NCI-H1436 treated with DMSO at 0.1 percent for 48 hours (cell line): ENCODE results near the gene DDRGK1.

Experiments used
- DNase-seq: peaks from one replicate; lab custom pipeline; 2025; lab: John Stamatoyannopoulos, UW

Gene DDRGK1

GRCh38 chr20:3235666-3236324, 31.3 kb upstream of the DDRGK1 start:
- no peak for DNase-seq

DNA sequence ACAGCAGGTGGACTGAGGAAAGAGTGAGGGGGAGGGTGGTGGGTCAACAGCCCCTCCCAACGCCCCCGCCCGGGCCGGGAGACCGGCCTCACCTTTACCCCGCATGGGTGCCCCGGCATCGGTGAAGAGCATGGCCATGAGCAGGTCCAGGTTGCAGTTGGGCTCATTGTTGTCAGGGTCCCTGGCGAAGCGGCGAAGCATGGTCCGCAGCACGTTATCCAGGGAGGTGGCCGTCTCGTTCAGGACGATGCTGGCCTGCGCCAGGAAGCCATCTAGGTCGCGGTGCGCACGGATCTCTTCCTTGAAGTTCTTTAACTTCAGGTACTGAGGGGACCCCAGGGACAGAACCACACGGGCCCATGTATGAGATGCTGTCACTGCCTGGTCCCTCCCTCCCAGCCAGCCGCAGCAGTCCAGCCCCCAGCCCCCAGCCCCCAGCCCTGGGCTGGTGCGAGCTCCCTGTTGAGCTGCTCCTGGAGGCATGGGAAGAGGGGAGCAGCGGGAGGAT, 29.6 kb upstream of the DDRGK1 start:
- no peak for DNase-seq

DNA sequence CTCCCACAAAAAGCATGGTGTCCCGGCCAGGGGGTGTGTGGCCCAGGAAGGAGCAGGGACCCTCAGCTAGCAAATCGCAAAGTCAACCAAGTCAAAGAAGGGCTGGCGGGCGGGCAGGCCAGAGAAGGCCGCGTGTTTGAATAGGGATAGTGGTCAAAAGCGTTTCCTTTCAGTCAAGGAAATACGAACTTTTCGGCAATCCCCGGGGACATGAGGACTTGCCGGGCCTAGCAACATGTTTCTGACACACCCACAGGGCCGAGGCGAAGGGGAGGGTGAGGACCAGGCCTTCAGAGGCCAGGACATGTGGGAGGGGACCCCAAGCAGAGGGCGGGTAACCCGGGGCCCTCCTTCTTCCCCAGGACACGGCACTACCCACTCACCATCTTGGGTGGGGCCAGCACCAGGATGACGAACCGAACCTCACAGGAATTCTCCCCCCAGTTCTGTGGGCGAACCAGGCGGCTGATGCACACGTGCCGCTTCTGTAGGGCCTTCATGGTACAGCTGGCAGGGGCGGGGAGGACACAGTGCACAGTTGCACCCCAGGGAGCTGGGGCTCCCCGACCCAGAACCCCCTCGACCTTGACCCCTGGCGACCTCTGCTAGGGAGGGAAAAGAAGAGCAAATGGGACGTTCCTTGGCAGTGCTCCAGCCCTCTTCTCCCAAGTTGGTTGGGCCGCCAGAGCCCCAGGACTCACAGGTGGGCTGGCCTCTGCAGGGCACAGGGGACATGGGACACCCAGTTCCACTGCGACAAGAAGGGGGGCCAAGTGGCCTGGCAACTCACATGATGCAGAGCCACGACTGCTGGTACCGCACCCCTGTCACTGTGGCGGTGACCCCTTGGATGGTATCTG, 28.9 kb upstream of the DDRGK1 start:
- no peak for DNase-seq

- no peak for DNase-seq
These were observed 27.6 kb upstream of the DDRGK1 start for GRCh38 chr20:3231889-3232588.

- no peak for DNase-seq
These were observed 26.6 kb upstream of the DDRGK1 start for GRCh38 chr20:3231116-3231515.

DNA sequence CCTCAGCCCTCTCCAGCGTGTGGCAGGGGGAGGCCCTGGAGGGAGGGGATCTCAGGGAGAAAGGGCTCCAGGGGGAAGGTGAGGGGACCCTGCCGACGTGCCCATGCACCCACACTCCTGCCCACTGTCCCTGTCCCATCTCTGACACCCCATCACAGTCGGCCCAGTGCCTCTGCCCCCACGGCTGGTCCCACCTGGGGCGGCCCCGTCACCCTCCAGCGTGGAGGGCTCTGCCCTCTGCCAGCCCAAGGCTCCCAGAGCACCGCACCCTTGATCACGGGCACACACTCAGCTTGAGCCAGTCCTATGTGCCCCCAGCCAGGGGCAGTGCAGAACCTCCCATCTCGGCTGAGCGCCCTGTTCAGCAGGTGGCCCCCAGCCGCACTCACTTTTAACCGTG, 25.3 kb upstream of the DDRGK1 start:
- DNase-seq: no peak

DNA sequence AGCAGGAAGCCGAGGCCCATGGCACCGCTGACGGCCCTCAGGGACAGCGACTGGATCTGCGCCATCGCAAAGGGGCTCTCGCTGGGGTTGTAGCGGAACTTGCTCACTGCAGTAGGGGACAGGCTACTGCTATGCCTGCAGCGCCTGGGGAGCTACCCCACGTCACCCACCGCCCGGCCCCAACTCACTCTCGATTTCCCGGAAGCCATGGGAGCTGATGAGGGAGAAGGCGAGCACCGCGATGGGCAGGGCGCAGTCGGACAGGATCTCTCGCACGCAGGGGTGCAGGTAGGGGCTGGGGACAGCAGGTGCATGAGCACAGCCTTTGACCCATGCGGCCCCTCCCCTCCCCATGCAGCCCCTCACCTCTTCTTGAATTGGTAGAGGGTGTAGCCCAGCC, 24.7 kb upstream of the DDRGK1 start:
- no peak for DNase-seq

GRCh38 chr20:3228750-3229032, 24.2 kb upstream of the DDRGK1 start:
- DNase-seq: no peak

GRCh38 chr20:3227936-3228749, 23.7 kb upstream of the DDRGK1 start:
- no peak for DNase-seq

GRCh38 chr20:3227506-3227905, 23.0 kb upstream of the DDRGK1 start:
- DNase-seq: no peak

GRCh38 chr20:3226864-3227263, 22.4 kb upstream of the DDRGK1 start:
- no peak for DNase-seq

GRCh38 chr20:3226093-3226492, 21.6 kb upstream of the DDRGK1 start:
- no peak for DNase-seq

DNA sequence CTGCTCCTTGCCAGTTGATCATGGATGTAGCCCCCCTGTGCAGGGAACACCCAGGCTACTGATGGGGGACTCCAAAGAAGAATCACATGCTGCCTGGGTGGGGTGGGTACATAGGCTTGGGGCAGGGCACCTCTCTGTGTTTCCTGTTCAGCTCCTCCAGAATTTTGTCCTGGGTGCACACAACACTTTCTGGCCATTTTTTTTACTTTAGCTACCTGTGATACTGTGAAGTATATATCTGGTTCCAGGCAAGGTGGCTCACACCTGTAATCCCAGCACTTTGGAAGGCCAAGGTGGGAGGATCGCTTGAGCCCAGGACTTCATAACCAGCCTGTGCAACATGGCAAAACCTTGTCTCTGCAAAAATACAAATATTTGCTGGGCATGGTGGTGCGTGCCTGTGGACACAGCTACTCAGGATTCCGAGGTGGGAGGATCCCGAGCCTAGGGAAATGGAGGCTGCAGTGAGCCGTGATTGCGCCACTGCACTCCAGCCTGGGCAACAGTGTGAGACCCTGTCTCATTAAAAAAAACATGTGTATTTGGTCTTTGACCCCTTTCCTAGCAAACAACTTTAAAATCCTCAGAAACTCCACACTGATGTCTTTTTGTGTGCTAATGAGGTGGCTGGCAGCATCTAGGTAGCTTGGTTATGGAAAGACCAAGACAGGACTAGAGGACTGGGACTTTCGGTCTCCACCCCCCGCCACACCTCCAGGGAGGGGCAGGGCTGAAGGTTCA, 20.4 kb upstream of the DDRGK1 start:
- DNase-seq: no peak

DNA sequence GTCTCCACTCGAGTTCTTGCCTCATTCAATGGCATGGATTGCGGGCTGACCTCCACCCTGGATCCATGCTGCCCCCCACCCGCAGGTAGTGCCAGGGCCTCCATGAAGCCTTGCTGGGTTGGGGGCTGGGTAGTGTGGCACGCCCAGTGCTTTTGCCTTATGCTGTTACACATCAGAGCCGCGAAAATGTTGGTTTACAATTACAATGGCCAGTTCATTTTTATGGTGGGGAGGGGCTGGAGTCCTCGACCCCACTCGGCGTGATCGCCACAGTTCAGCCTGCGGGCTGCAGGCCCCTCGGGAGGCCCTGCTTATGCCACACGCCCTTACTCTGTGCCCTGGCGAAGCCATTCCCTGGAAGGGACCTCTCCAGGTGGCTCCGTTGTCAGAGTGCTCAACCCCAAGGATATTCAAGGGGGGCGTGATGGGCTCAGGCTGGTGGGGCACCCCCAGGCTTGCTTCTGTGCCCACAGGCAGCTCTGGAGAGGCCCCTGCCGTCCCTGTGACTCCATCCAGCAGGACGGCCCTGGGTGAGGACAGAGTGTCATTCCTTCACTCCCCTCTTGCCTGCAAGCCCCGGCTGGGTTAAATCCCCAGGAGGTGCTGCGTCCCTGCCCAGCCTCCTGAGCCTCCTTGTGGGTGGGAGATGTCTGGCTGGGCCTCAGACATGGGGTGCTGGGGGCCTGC, 19.7 kb upstream of the DDRGK1 start:
- DNase-seq: no peak

- DNase-seq: no peak
These were observed 19.1 kb upstream of the DDRGK1 start for GRCh38 chr20:3223651-3223993.

- DNase-seq: no peak
These were observed 18.4 kb upstream of the DDRGK1 start for GRCh38 chr20:3222635-3223600.

DNA sequence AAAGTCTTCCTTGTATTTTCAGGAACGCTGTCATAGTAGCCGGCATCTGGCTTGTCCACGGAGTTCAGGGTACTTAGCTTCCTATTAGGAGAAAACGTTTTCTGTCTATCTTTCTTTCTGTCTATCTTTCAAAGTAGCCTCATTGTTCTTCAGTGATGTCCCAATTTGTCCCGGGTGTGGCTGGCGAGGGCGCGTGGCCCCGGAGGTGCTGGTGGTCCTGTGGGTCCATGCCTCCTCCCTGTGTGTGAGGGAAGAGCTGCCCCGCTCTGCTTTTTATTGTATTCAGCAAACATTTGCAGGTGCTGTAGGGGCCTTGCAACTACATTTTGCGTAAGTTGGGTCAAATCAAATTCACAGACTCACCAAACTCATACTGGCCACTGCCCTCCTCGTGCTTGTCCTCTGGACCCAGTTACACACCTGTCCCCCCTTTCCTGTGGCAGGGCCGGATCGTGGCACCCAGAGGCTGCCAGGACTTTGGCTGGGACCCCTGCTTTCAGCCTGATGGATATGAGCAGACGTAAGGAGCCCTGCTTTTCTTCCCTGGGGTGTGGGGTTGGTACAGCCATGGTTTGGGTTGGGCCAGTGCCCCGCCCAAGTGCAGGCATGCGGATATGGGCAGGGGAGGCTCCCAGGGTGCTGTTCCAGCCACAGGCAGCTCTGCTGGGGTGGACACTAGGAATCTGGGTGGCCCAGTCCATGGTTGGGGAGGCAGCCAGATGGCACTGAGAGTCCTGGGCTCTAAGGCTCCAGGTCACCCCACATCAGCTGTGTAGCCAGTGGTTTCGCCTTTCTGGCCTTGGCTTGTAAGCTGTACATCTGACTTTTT, 17.1 kb upstream of the DDRGK1 start:
- no peak for DNase-seq

DNA sequence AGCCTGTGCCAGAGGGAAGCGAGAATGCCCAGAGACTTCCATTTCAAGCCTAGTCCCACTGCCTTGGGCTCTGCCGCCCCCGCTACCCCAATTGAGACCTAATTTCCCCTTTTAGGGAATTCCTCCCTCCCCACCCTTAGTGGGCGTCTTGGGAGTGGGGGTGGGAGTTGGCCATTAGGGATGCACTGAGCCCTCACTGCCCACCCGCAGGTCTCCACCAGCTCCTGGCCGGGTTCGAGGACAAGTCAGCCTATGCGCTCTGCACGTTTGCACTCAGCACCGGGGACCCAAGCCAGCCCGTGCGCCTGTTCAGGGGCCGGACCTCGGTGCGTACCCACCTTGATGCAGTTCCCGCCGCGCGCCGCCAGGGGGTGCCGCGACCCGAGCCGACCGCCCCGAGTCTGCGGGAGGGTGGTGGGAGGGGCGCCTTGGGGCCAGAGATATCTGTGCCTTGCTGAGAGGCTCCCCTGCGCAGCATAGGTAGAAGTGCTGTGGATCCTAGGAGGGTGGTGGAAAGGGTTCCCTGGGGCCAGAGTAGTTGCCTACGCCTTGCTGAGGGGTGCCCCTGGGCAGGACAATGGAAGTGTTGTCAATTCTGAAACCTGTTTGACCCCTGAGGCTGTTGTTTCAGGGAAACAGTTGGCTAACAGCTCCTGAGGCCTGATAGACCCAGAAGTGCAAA, 14.0 kb upstream of the DDRGK1 start:
- no peak for DNase-seq
